Measurements from ENCODE around the gene TSSK3. TPM values are rescaled to one million over a fixed set of nuclear protein-coding genes. Genes with fewer than 3 reads are reported as not detected.

Gene TSSK3
- total and polyA plus RNA-seq, 2 of the 8 experiments (the other 6 are each of a cell fraction or from before 2014, with no cell fraction given), result 1.2 TPM

- CTCF ChIA-PET (ENCODE audit: partially characterized antibody), result interaction anchor here (0.6 to 1.1 kb wide), 4 partner anchors 9 to 99 kb away, joined by 3 to 4 read pairs (median 3); no protein-coding TSS in a partner anchor
- Histone ChIP-seq H3K27ac (ENCODE audit: low read depth, low read length) (no peak overlapping the region), H3K4me2 (ENCODE audit: insufficient read depth in 1 of 2, low read depth in 2 of 2, low read length in 2 of 2) (no peak overlapping the region), H4K5ac (ENCODE audit: insufficient read length, low read depth, low read length) (no peak overlapping the region), H3K4me1 (replicated peaks in 1 of 4; ENCODE audit: control insufficient read depth in 3 of 4, insufficient read depth in 4 of 4, low read length in 3 of 4) (peaks cover 0 to 2% (median 0%) of the 10 kb centered on the region in 4 experiments; a peak in 3 of 7 replicates), H4K91ac (replicated peaks; ENCODE audit: insufficient read length, low read length) (no peak overlapping the region), H4K8ac (ENCODE audit: extremely low read depth, insufficient read depth, low read length) (no peak overlapping the region), H3K4ac (replicated peaks; ENCODE audit: insufficient read length, low read depth, low read length) (no peak overlapping the region), H4K20me1 (replicated peaks in 1 of 2; ENCODE audit: control insufficient read depth in 1 of 2, insufficient read depth in 2 of 2, low read length in 2 of 2) (no peaks in the 10 kb centered on the region), H3K23ac (ENCODE audit: insufficient read length) (no peak overlapping the region), H3K36me3 (ENCODE audit: control insufficient read depth in 2 of 4, insufficient read depth in 4 of 4, low read length in 3 of 4) (no peaks in the 10 kb centered on the region), H3K23me2 (ENCODE audit: low read depth, low read length) (peaks cover 3% of the 10 kb centered on the region; the same call in 1 of the 2 replicates), H2BK12ac (ENCODE audit: low read depth, low read length) (no peak overlapping the region), H2AFZ (ENCODE audit: low read length) (no peak overlapping the region), H2BK5ac (ENCODE audit: low read depth, low read length) (no peak overlapping the region), H3K79me2 (ENCODE audit: control insufficient read depth in 1 of 2, insufficient read depth in 2 of 2, low read length in 2 of 2) (no peaks in the 10 kb centered on the region), H2AK5ac (ENCODE audit: low read depth, low read length) (no peak overlapping the region), H3K4me3 (ENCODE audit: extremely low read depth in 1 of 4, insufficient read depth in 2 of 4, low read depth in 3 of 4, low read length in 4 of 4) (no peak overlapping the region), H3K9ac (replicated peaks in 1 of 4; ENCODE audit: extremely low read depth in 1 of 4, low read depth in 3 of 4, low read length in 3 of 4) (no peak overlapping the region), H3K14ac (ENCODE audit: insufficient read length) (no peak overlapping the region), H2BK20ac (ENCODE audit: low read length) (no peak overlapping the region), H3K79me1 (ENCODE audit: low read depth, low read length) (no peaks in the 10 kb centered on the region), H3K18ac (ENCODE audit: extremely low read depth, low read length) (no peak overlapping the region; the same call in 1 of the 2 replicates), H3K9me3 (ENCODE audit: insufficient read depth in 2 of 2, low read depth in 1 of 2, low read length in 1 of 2) (peaks cover 6 to 12% of the 10 kb centered on the region in 2 experiments), H2BK120ac (replicated peaks; ENCODE audit: low read depth, low read length) (no peak overlapping the region), H3K27me3 (replicated peaks in 1 of 4; ENCODE audit: control insufficient read depth in 3 of 4, extremely low read depth in 1 of 4, insufficient read depth in 3 of 4, low read length in 3 of 4) (peaks cover 2 to 18% (median 12%) of the 10 kb centered on the region in 4 experiments), H2BK15ac (ENCODE audit: low read length) (no peak overlapping the region), H3K56ac (replicated peaks; ENCODE audit: insufficient read length, low read depth, low read length) (no peak overlapping the region)
- DNase-seq (ENCODE audit: low read depth in 1 of 2, low spot score in 2 of 2) (no peak), FAIRE-seq (no peak)
- TF ChIP-seq NRF1 (IDR thresholded peaks at IDR 0.05; ENCODE audit: low read depth, low read length), result no peak
- TF ChIP-seq CREB1 (IDR thresholded peaks at IDR 0.05), result no peak
- no peak for TF ChIP-seq FOSL1 (IDR thresholded peaks at IDR 0.05; ENCODE audit: insufficient read depth, low read depth, low read length)
- TF ChIP-seq SIRT6 (IDR thresholded peaks at IDR 0.05; ENCODE audit: low read length), result no peak
- TF ChIP-seq ATF3 (IDR thresholded peaks at IDR 0.05; ENCODE audit: insufficient read depth, low read depth, low read length), result no peak
- TF ChIP-seq SP1 (IDR thresholded peaks at IDR 0.05; ENCODE audit: low read depth, low read length), result no peak
- TF ChIP-seq RAD21 (IDR thresholded peaks at IDR 0.05 in 1 of 2, conservative IDR thresholded peaks at IDR 0.05 in 1 of 2; ENCODE audit: low read depth in 2 of 2, low read length in 2 of 2), result no peak
- no peak for TF ChIP-seq POLR2AphosphoS5 (IDR thresholded peaks at IDR 0.05; ENCODE audit: low read depth, low read length)
- TF ChIP-seq POLR2A (IDR thresholded peaks at IDR 0.05; ENCODE audit: control extremely low read depth in 1 of 2, low read depth in 2 of 2, low read length in 2 of 2), result no peak
- no peak for TF ChIP-seq CTBP2 (IDR thresholded peaks at IDR 0.05; ENCODE audit: borderline replicate concordance, insufficient read depth, insufficient read length, low read length)
- TF ChIP-seq BCL11A (IDR thresholded peaks at IDR 0.05; ENCODE audit: low read depth in 2 of 2, low read length in 2 of 2), result no peak
- no peak for TF ChIP-seq ZNF274 (IDR thresholded peaks at IDR 0.05; ENCODE audit: borderline replicate concordance, extremely low read depth, low read length)
- no peak for TF ChIP-seq EZH2 (IDR thresholded peaks at IDR 0.05; ENCODE audit: low read depth, low read length, severe bottlenecking)
- POLR2A ChIA-PET (ENCODE audit: partially characterized antibody), result interaction anchor here (0.9 to 17.1 kb wide), 5 partner anchors 13 to 141 kb away, joined by 3 to 321 read pairs (median 4); partner anchors contain the start of genes BSDC1, IQCC and MARCKSL1
- WGBS, 2 experiments (ENCODE audit: extremely low coverage in 1 of 2, insufficient coverage in 1 of 2, insufficient read length in 1 of 2, insufficient replicate concordance in 2 of 2, low coverage in 1 of 2, low lambda C conversion rate in 2 of 2, missing lambda C conversion rate in 1 of 2), result 86% methylated on average over 9 of the region's 9 CpGs; no CpG with 5 or more reads in 1 of the 2 experiments
Measured at GRCh38 chr1:32346532-32347157, 15.7 kb upstream of the TSSK3 start.

All from H1 (cell line).